ENCODE results near the gene ELF5. TPM values are rescaled to one million over a fixed set of nuclear protein-coding genes. Genes with fewer than 3 reads are reported as not detected.

ELF5 gene
- total RNA-seq, 1 donor = not detected

DNA sequence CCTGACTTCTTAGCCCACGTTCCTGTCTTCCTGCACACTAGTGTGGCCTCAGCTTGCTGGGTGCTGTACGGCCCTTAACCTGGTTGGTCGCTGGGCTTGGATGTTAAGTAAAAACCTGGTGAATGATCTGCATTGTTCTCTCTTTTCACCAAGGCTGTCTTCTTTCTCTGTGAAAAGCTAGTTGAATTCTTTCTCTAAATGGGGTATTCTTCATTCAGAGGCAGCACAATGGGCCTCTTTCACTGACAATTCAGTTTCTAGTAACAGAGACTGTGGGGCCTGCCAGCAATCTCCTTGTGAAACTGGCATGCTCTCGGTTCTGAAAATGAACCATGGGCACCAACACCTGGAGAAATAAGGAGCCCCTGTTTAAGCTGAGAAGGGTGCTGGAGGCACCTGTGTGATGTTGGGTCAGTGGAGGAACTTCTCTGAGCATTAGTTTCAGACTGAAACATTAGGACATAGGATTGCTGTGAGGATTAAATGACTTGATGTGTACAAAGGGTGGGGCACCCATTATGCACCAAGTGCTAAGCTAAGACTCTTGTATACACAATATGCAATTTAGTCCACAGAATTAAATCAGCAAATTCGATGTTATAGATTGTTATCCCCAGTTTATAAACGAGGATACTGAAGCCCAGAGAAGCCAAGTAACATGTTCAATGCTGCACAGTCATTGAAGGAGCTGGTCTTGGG lies 33.1 kb upstream of the ELF5 start:
- no peak for DNase-seq (ENCODE audit: insufficient read length, low spot score, missing footprints)
- no peaks in the 10 kb centered on the region for H3K36me3 ChIP-seq (ENCODE audit: insufficient read depth, low read length)
- H3K27ac ChIP-seq (ENCODE audit: low read depth, low read length) = no peak overlapping the region
- H3K4me2 ChIP-seq (ENCODE audit: insufficient read depth, low read length) = no peak overlapping the region
- no peaks in the 10 kb centered on the region for H3K79me2 ChIP-seq (ENCODE audit: insufficient read depth, low read length)
- no peaks in the 10 kb centered on the region for H3K9me3 ChIP-seq (ENCODE audit: low read depth, low read length)
- H3K4me3 ChIP-seq (ENCODE audit: insufficient read depth, low read length) = no peak overlapping the region
- no peak for TF ChIP-seq CTCF (IDR thresholded peaks at IDR 0.05; ENCODE audit: extremely low read depth, low read depth, low read length)
- H2AFZ ChIP-seq (ENCODE audit: low read length) = no peak overlapping the region
- H3K27me3 ChIP-seq (ENCODE audit: insufficient read depth, low read length) = peaks cover 53% of the 10 kb centered on the region
- H3K4me1 ChIP-seq (ENCODE audit: insufficient read depth, low read length) = no peaks in the 10 kb centered on the region
- H4K20me1 ChIP-seq (ENCODE audit: insufficient read depth, low read length) = no peaks in the 10 kb centered on the region

GRCh38 chr11:34542089-34542488 lies 28.5 kb upstream of the ELF5 start:
- Histone ChIP-seq H4K20me1 (ENCODE audit: insufficient read depth, low read length) (no peaks in the 10 kb centered on the region), H2AFZ (ENCODE audit: low read length) (no peak overlapping the region), H3K4me3 (ENCODE audit: insufficient read depth, low read length) (no peak overlapping the region), H3K27ac (ENCODE audit: low read depth, low read length) (no peak overlapping the region), H3K4me1 (ENCODE audit: insufficient read depth, low read length) (no peaks in the 10 kb centered on the region), H3K9me3 (ENCODE audit: low read depth, low read length) (no peaks in the 10 kb centered on the region), H3K4me2 (ENCODE audit: insufficient read depth, low read length) (no peak overlapping the region), H3K79me2 (ENCODE audit: insufficient read depth, low read length) (no peaks in the 10 kb centered on the region), H3K36me3 (ENCODE audit: insufficient read depth, low read length) (no peaks in the 10 kb centered on the region), H3K27me3 (ENCODE audit: insufficient read depth, low read length) (peaks cover 75% of the 10 kb centered on the region)
- no peak for TF ChIP-seq CTCF (IDR thresholded peaks at IDR 0.05; ENCODE audit: extremely low read depth, low read depth, low read length)
- DNase-seq (ENCODE audit: insufficient read length, low spot score, missing footprints) = no peak

DNA sequence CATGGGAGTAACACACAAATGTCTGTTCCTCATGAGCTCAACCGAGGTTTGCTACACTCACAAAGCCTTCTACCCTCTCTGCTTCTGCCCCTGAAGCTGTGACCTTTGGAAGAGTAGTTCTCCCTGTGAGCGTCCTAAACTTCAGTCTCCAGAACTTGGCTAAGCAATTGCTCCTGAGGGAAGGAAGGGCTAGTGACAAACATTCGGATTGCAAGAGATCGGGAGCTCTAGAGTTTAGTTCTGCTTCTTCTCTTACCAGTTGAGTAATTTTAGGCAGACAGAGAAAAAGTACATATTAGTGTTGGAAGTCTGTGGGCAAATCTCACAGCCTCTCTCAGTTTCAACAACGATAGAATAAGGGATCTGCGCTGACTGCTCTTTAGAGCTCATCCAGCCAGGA lies 27.3 kb upstream of the ELF5 start:
- no peak overlapping the region for H3K4me3 ChIP-seq (ENCODE audit: insufficient read depth, low read length)
- no peak overlapping the region for H2AFZ ChIP-seq (ENCODE audit: low read length)
- H4K20me1 ChIP-seq (ENCODE audit: insufficient read depth, low read length) = no peaks in the 10 kb centered on the region
- peaks cover 73% of the 10 kb centered on the region for H3K27me3 ChIP-seq (ENCODE audit: insufficient read depth, low read length)
- no peaks in the 10 kb centered on the region for H3K79me2 ChIP-seq (ENCODE audit: insufficient read depth, low read length)
- no peak for TF ChIP-seq CTCF (IDR thresholded peaks at IDR 0.05; ENCODE audit: extremely low read depth, low read depth, low read length)
- no peak overlapping the region for H3K27ac ChIP-seq (ENCODE audit: low read depth, low read length)
- no peaks in the 10 kb centered on the region for H3K36me3 ChIP-seq (ENCODE audit: insufficient read depth, low read length)
- H3K4me2 ChIP-seq (ENCODE audit: insufficient read depth, low read length) = no peak overlapping the region
- no peaks in the 10 kb centered on the region for H3K4me1 ChIP-seq (ENCODE audit: insufficient read depth, low read length)
- H3K9me3 ChIP-seq (ENCODE audit: low read depth, low read length) = no peaks in the 10 kb centered on the region
- no peak for DNase-seq (ENCODE audit: insufficient read length, low spot score, missing footprints)

DNA sequence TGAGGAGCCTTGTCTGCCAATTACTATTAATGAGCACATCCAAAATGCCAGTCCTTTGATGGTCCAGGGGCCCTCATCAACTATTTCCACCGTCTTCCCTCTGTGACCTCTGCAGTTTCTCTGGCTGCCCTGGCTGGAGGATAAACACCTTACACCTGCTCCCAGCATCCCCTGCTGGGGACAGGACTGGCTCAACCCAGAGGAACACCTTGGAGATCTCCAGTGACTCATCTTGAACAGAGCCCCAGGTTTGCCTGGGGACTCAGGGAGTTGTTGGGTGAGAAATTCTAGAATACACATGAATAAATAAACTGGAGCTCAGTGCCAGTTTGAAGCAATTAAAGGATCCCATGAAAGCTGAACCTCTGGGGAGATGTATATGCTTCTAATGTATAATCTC lies 24.0 kb upstream of the ELF5 start:
- H3K4me3 ChIP-seq (ENCODE audit: insufficient read depth, low read length) = no peak overlapping the region
- peaks cover 56% of the 10 kb centered on the region for H3K27me3 ChIP-seq (ENCODE audit: insufficient read depth, low read length)
- H3K27ac ChIP-seq (ENCODE audit: low read depth, low read length) = no peak overlapping the region
- no peaks in the 10 kb centered on the region for H3K36me3 ChIP-seq (ENCODE audit: insufficient read depth, low read length)
- H3K9me3 ChIP-seq (ENCODE audit: low read depth, low read length) = peaks cover 7% of the 10 kb centered on the region
- H2AFZ ChIP-seq (ENCODE audit: low read length) = no peak overlapping the region
- H3K79me2 ChIP-seq (ENCODE audit: insufficient read depth, low read length) = no peaks in the 10 kb centered on the region
- no peaks in the 10 kb centered on the region for H4K20me1 ChIP-seq (ENCODE audit: insufficient read depth, low read length)
- no peak overlapping the region for H3K4me2 ChIP-seq (ENCODE audit: insufficient read depth, low read length)
- no peak for DNase-seq (ENCODE audit: insufficient read length, low spot score, missing footprints)
- TF ChIP-seq CTCF (IDR thresholded peaks at IDR 0.05; ENCODE audit: extremely low read depth, low read depth, low read length) = no peak
- H3K4me1 ChIP-seq (ENCODE audit: insufficient read depth, low read length) = no peaks in the 10 kb centered on the region
